WTC11 (cell line): ENCODE data around the gene LYRM4.

Source experiments
- ELF4 ChIP-seq: sonication (generic); formaldehyde crosslinking; IDR thresholded peaks from 2 replicates; pipeline ENCODE4 v1.8.1; 2022; ENCODE audit warnings: low read depth, mild to moderate bottlenecking, moderate library complexity, missing genetic modification reagents
- ETV6 ChIP-seq: sonication (generic); formaldehyde crosslinking; IDR thresholded peaks from 2 replicates; pipeline ENCODE4 v1.8.1; 2022; ENCODE audit warnings: mild to moderate bottlenecking, missing genetic modification reagents
- NR3C1 ChIP-seq: sonication (generic); formaldehyde crosslinking; conservative IDR thresholded peaks from 2 replicates; pipeline ENCODE4 v1.8.1; 2023; ENCODE audit warnings: low read depth, mild to moderate bottlenecking, missing genetic modification reagents
- USF2 ChIP-seq: sonication (generic); formaldehyde crosslinking; IDR thresholded peaks from 2 replicates; pipeline ENCODE4 v1.8.1; 2023; ENCODE audit warnings: mild to moderate bottlenecking, missing genetic modification reagents, moderate library complexity
- TF ChIP-seq, protein P1 (sequence below): sonication (generic); formaldehyde crosslinking; IDR thresholded peaks from 2 replicates; pipeline ENCODE4 v1.8.0; 2022; ENCODE audit warnings: mild to moderate bottlenecking, missing genetic modification reagents

GRCh38 chr6:5279891-5280338 lies 19.2 kb upstream of the LYRM4 start:
- TF ChIP-seq, protein P1, sequence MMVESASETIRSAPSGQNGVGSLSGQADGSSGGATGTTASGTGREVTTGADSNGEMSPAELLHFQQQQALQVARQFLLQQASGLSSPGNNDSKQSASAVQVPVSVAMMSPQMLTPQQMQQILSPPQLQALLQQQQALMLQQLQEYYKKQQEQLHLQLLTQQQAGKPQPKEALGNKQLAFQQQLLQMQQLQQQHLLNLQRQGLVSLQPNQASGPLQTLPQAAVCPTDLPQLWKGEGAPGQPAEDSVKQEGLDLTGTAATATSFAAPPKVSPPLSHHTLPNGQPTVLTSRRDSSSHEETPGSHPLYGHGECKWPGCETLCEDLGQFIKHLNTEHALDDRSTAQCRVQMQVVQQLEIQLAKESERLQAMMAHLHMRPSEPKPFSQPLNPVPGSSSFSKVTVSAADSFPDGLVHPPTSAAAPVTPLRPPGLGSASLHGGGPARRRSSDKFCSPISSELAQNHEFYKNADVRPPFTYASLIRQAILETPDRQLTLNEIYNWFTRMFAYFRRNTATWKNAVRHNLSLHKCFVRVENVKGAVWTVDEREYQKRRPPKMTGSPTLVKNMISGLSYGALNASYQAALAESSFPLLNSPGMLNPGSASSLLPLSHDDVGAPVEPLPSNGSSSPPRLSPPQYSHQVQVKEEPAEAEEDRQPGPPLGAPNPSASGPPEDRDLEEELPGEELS (CRISPR knock-in tag): no peak
- no peak for TF ChIP-seq ELF4 (CRISPR knock-in tag)
- no peak for TF ChIP-seq ETV6 (CRISPR knock-in tag)
- TF ChIP-seq USF2 (CRISPR knock-in tag): no peak
- TF ChIP-seq NR3C1: no peak
